Measurements from ENCODE around the gene TLNRD1. TPM values are rescaled to one million over a fixed set of nuclear protein-coding genes. Genes with fewer than 3 reads are reported as not detected.

TLNRD1 gene
- polyA plus RNA-seq, 1 donor (not counting 4 experiments of a cell fraction or from before 2014, with no cell fraction given), result 3.1 TPM

DNA sequence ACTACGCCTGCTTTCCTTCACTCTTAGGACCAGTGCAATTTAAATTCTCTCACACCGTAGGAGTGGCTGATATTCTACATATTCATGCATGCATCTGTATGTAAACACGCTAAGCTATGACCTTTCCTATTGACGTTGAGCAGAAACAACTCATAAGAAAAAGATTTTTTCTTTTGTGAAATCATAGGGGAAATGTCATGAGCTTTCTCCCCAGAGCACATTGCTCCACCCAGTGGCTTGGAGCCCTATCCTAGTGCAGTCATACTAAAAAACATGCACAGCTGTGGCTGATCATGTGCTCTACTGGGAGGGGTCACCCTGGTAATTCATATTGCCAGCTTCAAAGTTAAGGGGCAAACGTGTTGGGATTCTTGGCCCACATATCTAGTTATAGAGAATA lies 9.3 kb upstream of the TLNRD1 start:
- dilution Hi-C loops (cut with MboI; ENCODE audit: extremely low pct_ligation_motif_present, low sequenced_read_pairs), result no loop called here
- peaks cover 4% of the 10 kb centered on the region for H3K9me1 ChIP-seq (ENCODE audit: control insufficient read depth, extremely low read depth, insufficient read depth, low read length)
- H3K27me3 ChIP-seq (ENCODE audit: control insufficient read depth, extremely low read depth, insufficient read depth, low read length), result no peaks in the 10 kb centered on the region
- H3K36me3 ChIP-seq (ENCODE audit: control insufficient read depth in 2 of 2, extremely low read depth in 1 of 2, insufficient read depth in 2 of 2, low read length in 2 of 2), result peaks cover 0 to 2% of the 10 kb centered on the region in 2 experiments
- H3K27ac ChIP-seq (ENCODE audit: control insufficient read depth, insufficient read depth, low read length), result peak overlapping the region; percentile 23
- DNase-seq (ENCODE audit: low read depth, low spot score), result no peak
- FAIRE-seq, result no peak
- peaks cover 31% of the 10 kb centered on the region for H3K79me2 ChIP-seq (ENCODE audit: control insufficient read depth, insufficient read depth, low read length)
- no peak overlapping the region for H2AFZ ChIP-seq (ENCODE audit: control insufficient read depth, low read length)
- H3K4me3 ChIP-seq (ENCODE audit: control insufficient read depth in 2 of 3, extremely low read depth in 1 of 3, insufficient read depth in 2 of 3, low read depth in 1 of 3, low read length in 3 of 3), result no peak overlapping the region
- H3K4me1 ChIP-seq (ENCODE audit: control insufficient read depth, extremely low read depth, insufficient read depth, low read length), result peaks cover 43% of the 10 kb centered on the region
- H4K20me1 ChIP-seq (ENCODE audit: control insufficient read depth, extremely low read depth, insufficient read depth, low read length), result peaks cover 3% of the 10 kb centered on the region
- no peaks in the 10 kb centered on the region for H3K9me3 ChIP-seq (ENCODE audit: control insufficient read depth, low read depth, low read length)
- H3K9ac ChIP-seq (ENCODE audit: control insufficient read depth, extremely low read depth, insufficient read depth, low read length), result no peak overlapping the region
- H3K4me2 ChIP-seq (ENCODE audit: control insufficient read depth, extremely low read depth, insufficient read depth, low read depth, low read length), result peak overlapping the region; percentile 13
- no peak for TF ChIP-seq EZH2 (IDR thresholded peaks at IDR 0.05; ENCODE audit: low read length)
- TF ChIP-seq, protein P1, sequence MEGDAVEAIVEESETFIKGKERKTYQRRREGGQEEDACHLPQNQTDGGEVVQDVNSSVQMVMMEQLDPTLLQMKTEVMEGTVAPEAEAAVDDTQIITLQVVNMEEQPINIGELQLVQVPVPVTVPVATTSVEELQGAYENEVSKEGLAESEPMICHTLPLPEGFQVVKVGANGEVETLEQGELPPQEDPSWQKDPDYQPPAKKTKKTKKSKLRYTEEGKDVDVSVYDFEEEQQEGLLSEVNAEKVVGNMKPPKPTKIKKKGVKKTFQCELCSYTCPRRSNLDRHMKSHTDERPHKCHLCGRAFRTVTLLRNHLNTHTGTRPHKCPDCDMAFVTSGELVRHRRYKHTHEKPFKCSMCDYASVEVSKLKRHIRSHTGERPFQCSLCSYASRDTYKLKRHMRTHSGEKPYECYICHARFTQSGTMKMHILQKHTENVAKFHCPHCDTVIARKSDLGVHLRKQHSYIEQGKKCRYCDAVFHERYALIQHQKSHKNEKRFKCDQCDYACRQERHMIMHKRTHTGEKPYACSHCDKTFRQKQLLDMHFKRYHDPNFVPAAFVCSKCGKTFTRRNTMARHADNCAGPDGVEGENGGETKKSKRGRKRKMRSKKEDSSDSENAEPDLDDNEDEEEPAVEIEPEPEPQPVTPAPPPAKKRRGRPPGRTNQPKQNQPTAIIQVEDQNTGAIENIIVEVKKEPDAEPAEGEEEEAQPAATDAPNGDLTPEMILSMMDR (optimal IDR thresholded peaks at IDR 0.05 in 1 of 3, IDR thresholded peaks at IDR 0.05 in 1 of 3, conservative IDR thresholded peaks at IDR 0.05 in 1 of 3; ENCODE audit: extremely low read depth in 1 of 3, insufficient read depth in 2 of 3, low read length in 3 of 3), result peak in 2 of 3 experiments; percentile 8 to 33

DNA sequence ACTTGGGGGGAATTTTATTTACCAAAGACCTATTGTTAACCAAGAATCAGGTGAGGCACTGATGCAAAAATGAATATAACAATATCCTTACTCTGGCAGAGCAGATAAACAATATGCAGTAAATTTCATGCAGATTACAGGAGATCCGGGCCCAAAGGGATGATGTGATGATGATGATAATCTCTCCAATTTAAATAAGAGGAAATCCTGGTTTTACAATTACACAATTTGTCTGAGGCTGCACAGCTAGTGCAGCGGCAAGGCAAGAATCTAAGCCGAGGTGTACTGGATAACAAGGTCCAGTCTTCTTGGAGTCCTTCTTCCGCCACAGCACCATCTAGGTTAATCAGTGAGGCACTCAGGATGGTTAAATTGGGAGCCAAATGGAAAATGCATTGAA lies 8.7 kb upstream of the TLNRD1 start:
- DNase-seq (ENCODE audit: low read depth, low spot score) (no peak), FAIRE-seq (no peak)
- H4K20me1 ChIP-seq (ENCODE audit: control insufficient read depth, extremely low read depth, insufficient read depth, low read length), result peaks cover under 1% of the 10 kb centered on the region
- no peak overlapping the region for H3K4me3 ChIP-seq (ENCODE audit: control insufficient read depth in 2 of 3, extremely low read depth in 1 of 3, insufficient read depth in 2 of 3, low read depth in 1 of 3, low read length in 3 of 3)
- H3K36me3 ChIP-seq (ENCODE audit: control insufficient read depth in 2 of 2, extremely low read depth in 1 of 2, insufficient read depth in 2 of 2, low read length in 2 of 2), result no peaks in the 10 kb centered on the region
- peaks cover 3% of the 10 kb centered on the region for H3K9me1 ChIP-seq (ENCODE audit: control insufficient read depth, extremely low read depth, insufficient read depth, low read length)
- peak overlapping the region; percentile 15 for H3K27ac ChIP-seq (ENCODE audit: control insufficient read depth, insufficient read depth, low read length)
- H3K27me3 ChIP-seq (ENCODE audit: control insufficient read depth, extremely low read depth, insufficient read depth, low read length), result no peaks in the 10 kb centered on the region
- H3K4me1 ChIP-seq (ENCODE audit: control insufficient read depth, extremely low read depth, insufficient read depth, low read length), result peaks cover 41% of the 10 kb centered on the region
- dilution Hi-C loops (cut with MboI; ENCODE audit: extremely low pct_ligation_motif_present, low sequenced_read_pairs), result no loop called here
- TF ChIP-seq, protein P1 (optimal IDR thresholded peaks at IDR 0.05 in 1 of 3, IDR thresholded peaks at IDR 0.05 in 1 of 3, conservative IDR thresholded peaks at IDR 0.05 in 1 of 3; ENCODE audit: extremely low read depth in 1 of 3, insufficient read depth in 2 of 3, low read length in 3 of 3), result no peak
- TF ChIP-seq EZH2 (IDR thresholded peaks at IDR 0.05; ENCODE audit: low read length), result no peak
- no peak overlapping the region for H3K4me2 ChIP-seq (ENCODE audit: control insufficient read depth, extremely low read depth, insufficient read depth, low read depth, low read length)
- no peak overlapping the region for H3K9ac ChIP-seq (ENCODE audit: control insufficient read depth, extremely low read depth, insufficient read depth, low read length)
- H2AFZ ChIP-seq (ENCODE audit: control insufficient read depth, low read length), result no peak overlapping the region
- peaks cover 26% of the 10 kb centered on the region for H3K79me2 ChIP-seq (ENCODE audit: control insufficient read depth, insufficient read depth, low read length)
- H3K9me3 ChIP-seq (ENCODE audit: control insufficient read depth, low read depth, low read length), result no peaks in the 10 kb centered on the region

Data from keratinocyte (primary cell).